ENCODE results near the gene ZBTB1. TPM values are rescaled to one million over a fixed set of nuclear protein-coding genes. Genes with fewer than 3 reads are reported as not detected.
A peak's percentile ranks its signal among the peaks of the same experiment; 100 is the strongest.

Gene ZBTB1, protein sequence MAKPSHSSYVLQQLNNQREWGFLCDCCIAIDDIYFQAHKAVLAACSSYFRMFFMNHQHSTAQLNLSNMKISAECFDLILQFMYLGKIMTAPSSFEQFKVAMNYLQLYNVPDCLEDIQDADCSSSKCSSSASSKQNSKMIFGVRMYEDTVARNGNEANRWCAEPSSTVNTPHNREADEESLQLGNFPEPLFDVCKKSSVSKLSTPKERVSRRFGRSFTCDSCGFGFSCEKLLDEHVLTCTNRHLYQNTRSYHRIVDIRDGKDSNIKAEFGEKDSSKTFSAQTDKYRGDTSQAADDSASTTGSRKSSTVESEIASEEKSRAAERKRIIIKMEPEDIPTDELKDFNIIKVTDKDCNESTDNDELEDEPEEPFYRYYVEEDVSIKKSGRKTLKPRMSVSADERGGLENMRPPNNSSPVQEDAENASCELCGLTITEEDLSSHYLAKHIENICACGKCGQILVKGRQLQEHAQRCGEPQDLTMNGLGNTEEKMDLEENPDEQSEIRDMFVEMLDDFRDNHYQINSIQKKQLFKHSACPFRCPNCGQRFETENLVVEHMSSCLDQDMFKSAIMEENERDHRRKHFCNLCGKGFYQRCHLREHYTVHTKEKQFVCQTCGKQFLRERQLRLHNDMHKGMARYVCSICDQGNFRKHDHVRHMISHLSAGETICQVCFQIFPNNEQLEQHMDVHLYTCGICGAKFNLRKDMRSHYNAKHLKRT
- total RNA-seq (2014; rRNA removed; shearing (Covaris generic)), result 28.1 and 34.7 TPM in 2 replicates
- polyA plus RNA-seq (2015; cell fraction: cytosol; rRNA removed), result 13.0 and 18.7 TPM in 2 replicates
- polyA plus RNA-seq (2015; cell fraction: nucleus; rRNA removed), result 57.7 and 58.9 TPM in 2 replicates

DNA sequence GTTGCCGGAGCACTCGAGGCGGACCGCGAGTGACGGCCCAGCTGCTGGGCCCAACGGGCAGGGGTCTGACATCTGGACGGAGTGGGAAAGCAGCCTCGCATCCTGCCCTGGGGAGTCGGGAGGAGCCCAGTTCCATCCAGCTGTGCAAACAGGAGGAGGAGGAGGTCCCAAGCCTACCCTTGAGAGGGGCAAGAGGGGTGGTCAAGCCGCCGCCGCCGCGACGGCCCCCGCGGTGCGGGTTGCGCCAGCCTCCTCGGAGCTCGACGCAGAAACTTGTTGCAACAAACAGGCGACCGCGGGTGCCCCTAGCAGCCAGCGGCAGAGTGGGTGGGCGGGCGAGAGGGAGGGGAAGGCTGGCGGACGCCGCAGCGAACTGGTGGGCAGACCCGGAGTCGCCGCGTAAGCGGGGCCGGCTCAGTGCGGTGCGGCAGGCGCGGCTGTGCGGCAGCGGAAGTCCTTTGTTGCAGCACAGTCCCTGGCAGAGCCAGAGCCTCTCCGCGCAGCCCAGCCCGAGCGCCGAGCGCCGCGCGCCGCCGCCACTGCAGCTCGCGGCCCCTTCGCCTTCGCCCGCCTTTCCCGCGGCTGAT, at the start of gene ZBTB1:
ZBTB1 (plus strand) TSS at position 461 of the 587 bp plus-strand sequence. CDS start 16,735 bp downstream, outside the sequence.
- peak; percentile 74 for DNase-seq (ENCODE audit: low read depth, low spot score)
- in situ Hi-C loops (cut with HindIII; ENCODE audit: low pct_unique_long_range_greater_than_20kb, low sequenced_read_pairs), result no loop called here

DNA sequence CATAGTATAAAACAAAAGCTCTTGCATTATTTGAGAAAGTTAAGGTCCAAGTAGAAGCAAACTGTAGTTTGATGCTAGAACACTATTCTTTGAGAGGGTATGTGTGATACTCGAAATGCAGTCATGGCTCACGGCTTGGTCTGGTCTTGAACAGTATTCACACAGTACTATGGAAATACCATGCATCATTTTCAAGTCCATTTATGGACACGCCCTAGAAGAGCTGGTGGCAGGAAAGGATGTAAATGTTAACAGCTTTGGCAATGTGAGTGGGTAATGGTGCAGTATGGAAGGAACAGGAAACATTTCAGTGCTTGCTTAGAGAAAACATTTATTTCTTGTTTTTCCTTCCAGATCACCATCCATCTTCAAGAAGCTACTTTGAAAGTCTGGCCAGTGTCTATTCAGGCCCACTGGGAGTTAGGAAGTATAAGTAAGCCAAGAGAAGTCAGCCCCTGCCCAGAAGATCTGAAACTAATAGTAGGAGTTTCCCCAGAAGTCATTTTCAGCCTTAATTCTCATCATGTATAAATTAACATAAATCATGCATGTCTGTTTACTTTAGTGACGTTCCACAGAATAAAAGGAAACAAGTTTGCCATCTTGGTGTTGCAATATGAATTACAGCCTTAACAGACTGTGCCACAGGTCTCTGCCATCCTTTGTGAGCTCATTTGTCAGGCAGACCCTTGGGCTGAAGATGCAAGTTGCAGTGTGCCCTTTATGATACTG, 45.0 kb upstream of the ZBTB1 start:
- in situ Hi-C loops (cut with HindIII; ENCODE audit: low pct_unique_long_range_greater_than_20kb, low sequenced_read_pairs), result no loop called here
- no peak for DNase-seq (ENCODE audit: low read depth, low spot score)

DNA sequence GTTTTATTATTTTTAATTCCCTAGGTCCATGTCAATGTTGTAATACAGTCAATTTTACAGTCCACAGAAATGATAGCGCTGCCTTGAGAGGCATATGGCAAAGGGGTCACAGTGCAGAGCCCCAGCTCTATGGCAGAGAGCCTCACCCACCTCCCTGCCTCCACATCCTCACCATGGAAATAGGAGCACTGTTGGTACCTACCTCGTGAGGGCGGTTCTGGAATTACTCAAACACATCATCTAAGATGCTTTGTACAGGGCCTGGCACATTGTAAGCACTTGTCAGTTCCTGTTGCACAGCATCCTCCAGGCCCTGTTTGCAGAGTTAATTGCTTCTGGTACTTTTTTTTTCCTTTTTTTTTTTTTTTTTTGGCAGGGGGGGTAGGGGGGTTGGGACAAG, 43.3 kb upstream of the ZBTB1 start:
- in situ Hi-C loops (cut with HindIII; ENCODE audit: low pct_unique_long_range_greater_than_20kb, low sequenced_read_pairs), result no loop called here
- DNase-seq (ENCODE audit: low read depth, low spot score), result no peak

DNA sequence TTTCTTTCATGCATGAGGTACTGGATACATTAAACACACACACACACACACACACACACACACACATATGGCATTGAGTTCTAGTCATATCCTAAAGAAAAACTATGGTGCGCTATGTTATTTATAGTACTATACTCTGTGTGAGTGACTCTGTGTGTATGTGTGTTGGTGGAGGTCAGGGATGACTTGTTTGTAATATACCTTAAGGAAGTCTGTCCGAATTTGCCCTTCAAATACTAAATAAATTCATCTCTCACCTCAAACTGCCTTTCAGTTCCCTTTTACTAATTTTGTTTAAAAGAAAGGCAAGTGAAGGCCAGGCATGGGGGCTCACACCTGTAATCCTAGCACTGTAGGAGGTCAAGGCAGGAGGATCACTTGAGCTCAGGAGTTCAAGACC, 41.4 kb upstream of the ZBTB1 start:
- no peak for DNase-seq (ENCODE audit: low read depth, low spot score)
- in situ Hi-C loops (cut with HindIII; ENCODE audit: low pct_unique_long_range_greater_than_20kb, low sequenced_read_pairs), result no loop called here

DNA sequence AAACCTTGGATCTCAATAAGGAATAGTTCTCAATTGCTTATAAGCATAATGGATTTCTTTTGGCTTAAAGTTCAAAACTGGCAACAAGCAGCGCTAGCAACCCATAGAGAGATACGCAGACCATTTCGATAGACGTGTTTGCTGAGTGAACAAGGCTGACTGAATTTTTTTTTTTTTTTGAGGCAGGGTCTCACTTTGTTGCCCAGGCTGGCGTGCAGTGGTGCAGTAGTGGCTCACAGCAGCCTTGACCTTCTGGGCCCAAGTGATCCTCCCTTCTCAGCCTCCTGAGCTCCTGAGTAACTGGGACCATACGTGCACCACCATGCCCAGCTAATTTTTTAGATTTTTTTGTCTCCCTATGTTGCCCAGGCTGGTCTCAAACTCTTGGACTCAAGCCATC, 40.7 kb upstream of the ZBTB1 start:
- in situ Hi-C loops (cut with HindIII; ENCODE audit: low pct_unique_long_range_greater_than_20kb, low sequenced_read_pairs), result no loop called here
- no peak for DNase-seq (ENCODE audit: low read depth, low spot score)

DNA sequence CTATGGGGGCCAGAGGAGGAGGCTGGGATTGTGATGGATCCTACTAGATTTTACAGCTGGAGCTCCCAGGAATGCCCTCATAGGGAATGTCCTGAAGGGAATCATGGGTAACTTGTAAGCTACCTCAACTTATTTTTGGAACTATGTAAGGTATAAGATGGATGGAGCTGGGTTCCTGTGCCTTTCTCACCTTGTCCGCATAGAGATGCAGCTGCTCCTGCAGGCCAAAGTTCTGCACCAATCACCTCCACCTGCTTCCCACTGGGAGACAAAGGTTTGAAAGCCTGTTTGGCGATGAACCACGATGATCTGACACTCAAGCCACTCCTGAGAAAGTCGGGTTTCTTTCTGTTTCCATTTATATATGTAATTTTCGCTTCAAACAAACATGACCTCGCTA, 39.9 kb upstream of the ZBTB1 start:
- DNase-seq (ENCODE audit: low read depth, low spot score), result no peak
- in situ Hi-C loops (cut with HindIII; ENCODE audit: low pct_unique_long_range_greater_than_20kb, low sequenced_read_pairs), result no loop called here

DNA sequence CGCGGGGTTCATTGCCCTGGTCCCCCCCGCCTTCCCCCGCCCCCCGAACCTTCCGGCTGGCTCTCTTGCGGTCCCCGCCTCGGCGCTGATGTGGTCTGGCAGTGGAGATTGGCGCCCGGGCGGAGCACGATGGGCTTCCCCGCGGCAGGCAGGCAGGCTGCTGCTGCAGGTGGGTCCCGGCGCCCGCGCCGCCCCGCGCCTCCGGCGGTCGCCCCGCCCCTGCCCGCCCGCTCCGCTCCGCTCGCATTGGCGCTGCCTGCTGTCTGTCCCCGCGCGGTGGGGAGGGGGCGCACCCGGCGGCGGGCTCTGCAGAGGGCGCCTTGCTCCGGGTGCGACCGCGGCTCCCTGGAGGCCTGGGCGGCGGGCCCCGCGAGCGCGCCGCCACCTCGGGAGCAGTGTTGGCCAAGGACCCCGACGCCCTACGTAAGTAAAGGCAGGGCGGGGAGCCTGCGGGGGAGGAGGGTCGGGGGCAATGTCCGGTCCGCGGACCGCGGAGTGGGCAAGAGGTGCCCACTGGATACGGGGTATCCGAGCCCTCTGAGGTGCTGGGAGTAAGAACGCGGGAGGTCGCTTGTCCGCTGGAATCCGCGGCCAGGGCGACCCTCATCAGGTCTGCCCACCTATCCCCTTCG, 39.3 kb upstream of the ZBTB1 start, which contains the start of gene AKAP5:
AKAP5 (plus strand) TSS at position 309 of the 632 bp plus-strand sequence. CDS start 2,896 bp downstream, outside the sequence.
- in situ Hi-C loops (cut with HindIII; ENCODE audit: low pct_unique_long_range_greater_than_20kb, low sequenced_read_pairs), result no loop called here
- no peak for DNase-seq (ENCODE audit: low read depth, low spot score)

DNA sequence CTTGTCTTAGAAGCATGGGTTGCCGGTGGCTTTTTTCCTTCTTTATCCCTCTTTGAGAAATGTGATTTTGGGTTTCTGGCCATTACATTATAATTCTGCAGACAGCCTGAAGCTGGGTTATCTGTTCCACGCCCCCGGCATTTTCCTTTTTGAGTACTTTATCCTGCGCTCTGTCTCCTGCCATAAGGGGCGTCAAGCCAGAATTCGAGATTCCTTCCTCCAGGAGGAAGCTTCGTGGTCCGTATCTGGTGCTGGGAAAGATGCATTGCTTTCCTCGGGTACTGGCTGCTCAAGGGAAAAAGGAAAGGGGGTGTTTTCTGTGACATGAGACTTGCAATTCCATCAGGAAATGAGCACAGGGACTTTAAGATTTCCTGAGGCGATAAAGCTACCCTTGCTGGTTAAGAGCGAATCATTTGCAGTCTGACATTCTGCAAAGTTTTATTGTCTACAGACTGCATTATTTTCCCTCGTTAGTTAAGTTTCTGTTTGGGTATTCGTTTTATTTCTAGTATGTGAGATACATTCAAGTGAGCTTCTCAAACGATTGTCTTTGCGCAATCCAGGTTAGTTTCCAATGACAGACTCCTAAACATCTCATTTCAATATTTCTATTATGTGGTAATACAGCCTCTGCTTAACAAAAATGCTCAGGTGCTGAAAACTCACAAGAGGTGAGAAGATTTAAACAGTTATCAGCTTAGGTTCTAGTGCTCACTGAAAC, 38.6 kb upstream of the ZBTB1 start:
- peak; percentile 28 for DNase-seq (ENCODE audit: low read depth, low spot score)
- in situ Hi-C loops (cut with HindIII; ENCODE audit: low pct_unique_long_range_greater_than_20kb, low sequenced_read_pairs), result no loop called here

DNA sequence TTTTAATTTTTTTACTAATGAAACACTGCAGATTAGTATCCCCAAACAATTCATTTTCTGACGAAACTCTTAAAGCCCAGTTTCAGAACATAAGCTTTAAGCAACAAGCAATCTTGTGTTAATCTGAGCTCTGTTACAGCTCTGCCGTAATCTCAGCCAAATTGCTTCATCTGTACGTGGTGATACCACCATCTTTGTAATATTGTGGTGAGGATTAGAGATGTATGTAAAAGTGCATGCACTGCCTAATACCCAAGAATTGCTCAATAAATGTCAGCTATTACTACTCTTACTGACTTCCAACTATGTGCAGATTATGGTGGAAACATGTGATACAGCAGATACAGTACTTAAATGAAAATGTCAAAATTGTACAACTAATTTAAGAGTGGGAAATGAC, 37.5 kb upstream of the ZBTB1 start:
- in situ Hi-C loops (cut with HindIII; ENCODE audit: low pct_unique_long_range_greater_than_20kb, low sequenced_read_pairs), result no loop called here

DNA sequence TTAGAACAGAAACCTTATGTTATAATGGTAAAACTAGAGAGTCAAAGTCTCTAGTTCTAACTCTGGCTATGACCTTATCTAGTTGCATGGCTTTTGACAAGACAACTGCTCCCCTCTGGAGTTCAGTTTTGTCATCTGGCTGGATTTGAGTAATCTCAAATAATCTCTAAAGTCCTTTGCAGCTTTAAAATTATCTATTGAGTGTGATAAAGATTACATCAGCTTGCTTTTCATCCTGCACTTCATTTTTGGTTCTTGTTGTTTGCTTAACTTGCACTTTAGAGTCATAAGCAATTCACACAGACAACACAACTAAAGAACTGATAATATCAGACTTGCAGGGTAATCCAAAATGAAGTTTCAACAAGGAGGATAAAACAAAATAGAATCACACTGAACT, 37.0 kb upstream of the ZBTB1 start:
- in situ Hi-C loops (cut with HindIII; ENCODE audit: low pct_unique_long_range_greater_than_20kb, low sequenced_read_pairs), result no loop called here

More for the DNA sequence above, 37.5 kb upstream of the ZBTB1 start:
- DNase-seq (ENCODE audit: low read depth, low spot score), result no peak

DNA sequence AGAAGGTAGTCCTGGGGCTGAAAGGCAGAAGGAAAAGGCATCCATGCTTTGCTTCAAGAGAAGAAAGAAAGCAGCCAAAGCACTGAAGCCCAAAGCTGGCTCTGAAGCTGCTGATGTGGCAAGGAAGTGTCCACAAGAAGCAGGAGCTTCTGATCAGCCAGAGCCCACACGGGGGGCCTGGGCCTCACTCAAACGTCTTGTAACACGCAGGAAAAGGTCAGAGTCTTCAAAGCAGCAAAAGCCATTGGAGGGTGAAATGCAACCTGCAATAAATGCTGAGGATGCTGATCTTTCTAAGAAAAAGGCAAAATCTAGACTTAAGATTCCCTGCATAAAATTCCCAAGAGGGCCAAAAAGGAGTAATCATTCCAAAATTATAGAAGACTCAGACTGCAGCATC, 36.1 kb upstream of the ZBTB1 start:
- in situ Hi-C loops (cut with HindIII; ENCODE audit: low pct_unique_long_range_greater_than_20kb, low sequenced_read_pairs), result no loop called here
- no peak for DNase-seq (ENCODE audit: low read depth, low spot score)

More for the DNA sequence above, 37.0 kb upstream of the ZBTB1 start:
- no peak for DNase-seq (ENCODE audit: low read depth, low spot score)

DNA sequence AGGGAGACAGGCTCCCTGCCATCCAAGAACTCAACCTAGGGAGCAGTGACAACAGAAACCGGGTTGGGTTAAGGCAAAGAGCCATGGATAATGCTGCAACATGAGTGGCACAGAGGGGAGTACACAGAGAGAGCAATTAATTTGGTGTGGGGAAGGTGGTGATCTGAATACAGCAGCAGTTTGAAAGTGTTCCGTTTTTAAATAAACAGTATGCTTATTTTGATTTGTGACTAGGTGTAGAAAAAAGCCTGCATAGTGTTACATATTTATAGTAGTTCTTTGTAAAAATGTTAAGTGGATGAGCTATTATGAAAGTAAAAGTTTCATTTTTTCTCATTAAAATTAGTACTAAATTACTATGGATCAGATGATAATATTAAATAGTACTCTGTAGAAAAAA, 30.5 kb upstream of the ZBTB1 start:
- DNase-seq (ENCODE audit: low read depth, low spot score), result no peak
- in situ Hi-C loops (cut with HindIII; ENCODE audit: low pct_unique_long_range_greater_than_20kb, low sequenced_read_pairs), result no loop called here

DNA sequence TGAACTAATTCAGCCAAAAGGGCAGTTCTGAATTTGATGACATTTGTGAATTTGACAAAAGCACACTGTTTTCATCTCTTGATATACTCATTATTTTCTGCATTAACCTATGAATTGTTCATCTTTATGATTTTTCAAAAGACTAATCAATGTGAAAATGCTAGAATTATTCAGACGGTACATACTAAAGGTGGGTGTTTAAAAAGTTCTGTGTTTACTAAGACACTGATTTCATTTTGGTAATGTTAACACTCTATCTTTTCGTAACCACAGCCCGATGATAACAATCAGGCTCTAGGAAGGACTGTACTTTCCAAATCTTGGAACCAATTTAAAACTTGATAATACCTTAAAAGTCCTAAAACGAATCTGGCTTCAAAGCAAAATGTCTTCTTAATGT, 29.9 kb upstream of the ZBTB1 start:
- no peak for DNase-seq (ENCODE audit: low read depth, low spot score)
- in situ Hi-C loops (cut with HindIII; ENCODE audit: low pct_unique_long_range_greater_than_20kb, low sequenced_read_pairs), result no loop called here

DNA sequence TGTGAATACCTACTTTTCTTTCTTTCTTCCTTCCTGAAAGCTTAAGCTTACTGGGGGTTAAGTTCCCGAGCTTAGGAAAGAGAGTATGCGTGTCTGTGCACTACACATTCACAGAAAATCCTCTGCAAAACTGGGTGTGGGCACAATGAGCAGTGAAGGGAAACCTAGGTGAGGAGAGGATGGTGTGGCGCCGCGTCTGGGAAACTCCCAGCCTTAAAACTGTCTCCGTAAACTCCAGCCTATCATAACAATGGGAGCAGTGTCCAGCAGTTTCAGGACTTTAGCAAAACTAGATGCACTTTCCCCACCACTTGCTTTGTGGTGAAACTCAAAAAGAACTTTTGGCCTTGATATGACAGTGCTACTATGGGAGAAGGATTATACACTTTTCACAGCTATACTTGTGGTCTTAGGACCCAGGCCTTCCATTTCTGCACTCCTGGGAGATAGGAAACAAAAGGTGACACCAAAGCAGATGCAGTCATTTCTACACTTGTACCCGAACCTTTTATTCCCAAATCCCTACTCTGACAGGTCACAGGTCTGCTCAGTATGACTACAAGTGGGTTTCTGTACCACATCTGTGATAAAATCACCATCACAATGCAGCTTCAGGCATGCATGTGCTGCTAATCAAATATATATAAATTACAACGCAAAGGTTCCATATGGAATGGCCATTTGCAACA, 28.8 kb upstream of the ZBTB1 start:
- no peak for DNase-seq (ENCODE audit: low read depth, low spot score)
- in situ Hi-C loops (cut with HindIII; ENCODE audit: low pct_unique_long_range_greater_than_20kb, low sequenced_read_pairs), result no loop called here

DNA sequence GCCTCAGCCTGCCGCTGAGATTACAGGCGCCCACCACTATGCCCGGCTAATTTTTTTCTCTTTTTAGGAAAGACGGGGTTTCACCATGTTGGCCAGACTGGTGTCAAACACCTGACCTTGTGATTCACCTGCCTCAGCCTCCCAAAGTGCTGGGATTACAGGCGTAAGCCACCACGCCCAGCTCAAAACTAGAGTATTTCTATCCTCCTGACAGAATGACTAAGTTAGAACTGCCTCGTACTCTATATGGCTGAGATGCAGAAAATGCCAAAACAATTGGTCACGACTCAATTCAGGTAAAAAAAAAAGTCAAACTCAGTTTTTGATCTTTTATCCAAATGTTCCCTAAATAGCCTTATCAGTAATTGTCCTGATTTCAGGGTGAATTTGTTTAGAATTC, 28.1 kb upstream of the ZBTB1 start:
- in situ Hi-C loops (cut with HindIII; ENCODE audit: low pct_unique_long_range_greater_than_20kb, low sequenced_read_pairs), result no loop called here
- DNase-seq (ENCODE audit: low read depth, low spot score), result no peak

DNA sequence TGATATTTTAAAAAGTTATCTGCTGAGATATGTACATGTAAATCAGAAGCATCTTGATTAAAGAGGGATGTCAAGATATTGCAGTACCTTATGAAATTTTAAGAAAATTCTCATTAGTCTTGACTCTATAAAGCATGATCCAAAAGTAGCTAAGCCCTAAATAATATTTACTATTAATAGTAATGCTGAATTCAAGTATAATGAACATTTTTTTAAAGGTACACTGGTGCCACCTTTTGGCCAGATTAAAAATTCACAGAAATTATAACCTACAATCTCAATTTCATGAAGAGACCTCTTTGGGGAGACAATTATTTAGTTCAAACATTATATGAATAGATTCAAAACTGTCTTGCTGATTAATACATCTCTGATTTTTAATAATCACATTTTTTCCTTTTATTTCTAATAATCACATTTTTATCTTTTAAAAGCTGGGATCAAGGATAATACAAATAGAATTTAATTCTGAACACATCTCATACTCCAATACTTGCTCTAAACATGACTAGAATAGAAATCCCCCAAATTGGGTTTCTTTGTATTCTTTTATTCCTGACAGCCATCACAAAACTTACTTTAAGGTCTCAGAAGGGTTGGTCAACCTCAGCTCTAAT, 25.8 kb upstream of the ZBTB1 start:
- in situ Hi-C loops (cut with HindIII; ENCODE audit: low pct_unique_long_range_greater_than_20kb, low sequenced_read_pairs), result no loop called here
- peak; percentile 28 for DNase-seq (ENCODE audit: low read depth, low spot score)

All from SK-MEL-5 (cell line).